ENCODE results near the gene MYBL2.

DNA sequence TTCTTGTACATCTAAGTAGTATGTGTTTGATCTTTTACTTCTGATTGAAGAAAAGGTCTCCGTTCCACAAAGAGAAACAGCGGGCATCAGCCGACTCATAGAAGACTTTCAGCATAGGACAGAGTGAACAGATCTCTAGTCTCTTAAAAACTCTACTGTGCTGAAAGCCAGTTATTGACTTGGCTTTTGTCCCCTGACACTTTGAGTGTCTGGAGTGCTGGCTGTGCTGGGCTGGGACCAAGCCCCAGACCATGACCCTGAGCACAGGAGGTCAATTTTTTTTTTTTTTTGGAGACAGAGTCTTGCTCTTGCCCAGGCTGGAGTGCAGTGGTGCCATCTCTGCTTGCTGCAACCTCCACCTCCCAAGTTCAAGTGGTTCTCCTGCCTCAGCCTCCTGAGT, 27.8 kb downstream of the MYBL2 start:
- TF ChIP-seq EZH2 (IDR thresholded peaks at IDR 0.05; ENCODE audit: insufficient read depth, poor library complexity, severe bottlenecking) (no peak), EZH2phosphoT487 (IDR thresholded peaks at IDR 0.05; ENCODE audit: insufficient read depth, low read depth) (no peak)

Measured in GM23248 (cell line).